ENCODE measurements around the gene IKZF2.
"Not testable (repeated sequence)": the region's sequence is repeated elsewhere in the genome, so short reads cannot be mapped to it uniquely, and the experiment has no call there.

The IKZF2 gene

DNA sequence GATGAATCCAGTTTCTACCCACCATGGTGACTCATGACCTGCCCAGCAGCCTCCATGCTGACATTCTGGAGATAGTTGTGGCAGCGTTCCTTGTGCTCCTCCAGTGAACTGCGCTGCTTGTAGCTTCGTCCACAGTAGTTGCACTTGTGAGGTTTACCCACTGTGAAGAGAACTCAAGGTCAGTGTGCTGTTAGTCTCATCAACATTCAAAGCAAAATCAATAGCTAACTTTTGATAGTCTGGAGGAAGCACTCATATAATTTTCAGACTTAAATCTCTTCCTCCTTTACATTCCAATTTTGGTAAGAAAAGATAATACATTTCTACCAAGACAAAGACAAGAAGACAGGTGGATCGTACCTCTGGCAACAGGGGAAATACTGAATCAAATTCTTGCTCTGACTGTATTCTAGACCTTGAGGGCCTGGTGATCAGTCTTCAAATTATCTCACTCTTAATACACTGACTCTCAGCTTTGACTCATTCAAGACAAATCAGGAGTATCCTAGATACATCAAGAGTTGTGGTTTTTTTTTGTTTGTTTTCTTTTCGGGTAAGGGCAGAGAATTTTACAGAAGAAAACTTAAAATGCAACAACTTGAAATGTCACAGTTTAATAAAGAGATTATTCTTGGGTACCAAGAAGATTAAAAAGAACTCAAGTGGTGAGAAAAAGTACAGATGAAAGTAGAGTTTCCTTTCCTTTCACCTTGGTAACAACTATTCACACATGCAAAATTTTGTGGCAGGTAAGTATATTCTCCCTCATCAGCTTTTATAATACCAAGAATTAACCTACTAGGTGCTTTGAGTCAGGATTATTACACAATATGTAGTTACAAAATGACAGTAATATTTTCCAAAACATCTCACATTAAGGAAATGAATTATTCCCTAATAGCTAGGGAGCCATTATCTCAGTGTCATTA lies 129.2 kb downstream of the IKZF2 start:
- H3K27ac ChIP-seq, result no peak overlapping the region
- TF ChIP-seq, protein P1, sequence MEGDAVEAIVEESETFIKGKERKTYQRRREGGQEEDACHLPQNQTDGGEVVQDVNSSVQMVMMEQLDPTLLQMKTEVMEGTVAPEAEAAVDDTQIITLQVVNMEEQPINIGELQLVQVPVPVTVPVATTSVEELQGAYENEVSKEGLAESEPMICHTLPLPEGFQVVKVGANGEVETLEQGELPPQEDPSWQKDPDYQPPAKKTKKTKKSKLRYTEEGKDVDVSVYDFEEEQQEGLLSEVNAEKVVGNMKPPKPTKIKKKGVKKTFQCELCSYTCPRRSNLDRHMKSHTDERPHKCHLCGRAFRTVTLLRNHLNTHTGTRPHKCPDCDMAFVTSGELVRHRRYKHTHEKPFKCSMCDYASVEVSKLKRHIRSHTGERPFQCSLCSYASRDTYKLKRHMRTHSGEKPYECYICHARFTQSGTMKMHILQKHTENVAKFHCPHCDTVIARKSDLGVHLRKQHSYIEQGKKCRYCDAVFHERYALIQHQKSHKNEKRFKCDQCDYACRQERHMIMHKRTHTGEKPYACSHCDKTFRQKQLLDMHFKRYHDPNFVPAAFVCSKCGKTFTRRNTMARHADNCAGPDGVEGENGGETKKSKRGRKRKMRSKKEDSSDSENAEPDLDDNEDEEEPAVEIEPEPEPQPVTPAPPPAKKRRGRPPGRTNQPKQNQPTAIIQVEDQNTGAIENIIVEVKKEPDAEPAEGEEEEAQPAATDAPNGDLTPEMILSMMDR (IDR thresholded peaks at IDR 0.05), result no peak
- TF ChIP-seq ZFX (IDR thresholded peaks at IDR 0.05; ENCODE audit: borderline replicate concordance), result no peak

DNA sequence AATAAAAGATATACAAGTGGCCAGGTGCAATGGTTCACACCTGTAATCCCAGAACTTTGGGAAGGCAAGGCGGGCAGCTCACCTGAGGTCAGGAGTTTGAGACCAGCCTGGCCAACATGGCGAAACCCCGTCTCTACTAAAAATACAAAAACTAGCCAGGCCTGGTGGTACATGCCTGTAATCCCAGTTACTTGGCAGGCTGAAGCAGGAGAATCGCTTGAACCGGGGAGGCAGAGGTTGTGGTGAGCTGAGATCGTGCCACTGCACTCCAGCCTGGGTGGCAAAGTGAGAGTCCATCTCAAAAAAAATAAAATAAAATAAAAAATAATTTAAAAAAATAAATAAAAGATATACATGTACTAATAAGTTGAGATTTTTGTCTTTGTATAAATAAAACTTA lies 130.5 kb downstream of the IKZF2 start:
- H3K27ac ChIP-seq, result not testable (repeated sequence)

DNA sequence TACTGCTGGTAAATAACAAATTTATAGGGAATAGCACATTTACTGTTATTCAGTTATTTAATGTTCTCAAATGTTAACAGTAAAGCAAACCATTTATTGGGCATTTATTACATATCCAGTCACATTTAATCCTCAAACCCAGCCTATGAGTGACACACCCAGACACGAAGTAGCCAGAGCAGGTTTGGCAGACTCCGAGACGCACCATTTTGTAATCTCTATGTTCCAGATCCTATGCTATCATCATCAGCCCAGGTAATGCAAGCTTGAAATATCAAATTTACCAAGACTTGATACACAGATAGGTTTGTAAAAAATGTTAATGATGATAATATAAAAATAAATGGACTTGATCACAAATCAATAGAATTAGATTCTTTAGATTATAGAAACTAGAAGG lies 131.1 kb downstream of the IKZF2 start:
- no peak overlapping the region for H3K27ac ChIP-seq
- TF ChIP-seq, protein P1 (IDR thresholded peaks at IDR 0.05), result no peak
- TF ChIP-seq ZFX (IDR thresholded peaks at IDR 0.05; ENCODE audit: borderline replicate concordance), result no peak

DNA sequence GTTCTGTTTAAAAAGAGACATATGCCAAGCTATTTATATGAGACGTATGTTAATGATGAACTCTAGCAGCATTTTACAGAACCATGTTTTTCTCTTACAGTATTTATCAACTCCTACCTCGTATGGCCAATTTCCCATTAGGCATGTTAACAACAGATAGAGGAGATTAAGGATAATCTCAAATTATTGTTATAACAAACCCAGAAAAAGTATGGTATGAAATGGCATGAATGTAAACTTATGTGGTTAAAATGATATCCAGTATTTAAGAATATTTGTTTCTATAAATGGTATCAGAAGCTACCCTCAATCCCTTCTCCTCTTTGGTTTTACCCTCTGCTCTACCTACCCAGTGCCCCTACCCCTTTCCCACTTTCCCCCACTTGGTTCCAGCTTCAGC lies 132.0 kb downstream of the IKZF2 start:
- H3K27ac ChIP-seq, result no peak overlapping the region
- TF ChIP-seq, protein P1 (IDR thresholded peaks at IDR 0.05), result no peak
- no peak for TF ChIP-seq ZFX (IDR thresholded peaks at IDR 0.05; ENCODE audit: borderline replicate concordance)

DNA sequence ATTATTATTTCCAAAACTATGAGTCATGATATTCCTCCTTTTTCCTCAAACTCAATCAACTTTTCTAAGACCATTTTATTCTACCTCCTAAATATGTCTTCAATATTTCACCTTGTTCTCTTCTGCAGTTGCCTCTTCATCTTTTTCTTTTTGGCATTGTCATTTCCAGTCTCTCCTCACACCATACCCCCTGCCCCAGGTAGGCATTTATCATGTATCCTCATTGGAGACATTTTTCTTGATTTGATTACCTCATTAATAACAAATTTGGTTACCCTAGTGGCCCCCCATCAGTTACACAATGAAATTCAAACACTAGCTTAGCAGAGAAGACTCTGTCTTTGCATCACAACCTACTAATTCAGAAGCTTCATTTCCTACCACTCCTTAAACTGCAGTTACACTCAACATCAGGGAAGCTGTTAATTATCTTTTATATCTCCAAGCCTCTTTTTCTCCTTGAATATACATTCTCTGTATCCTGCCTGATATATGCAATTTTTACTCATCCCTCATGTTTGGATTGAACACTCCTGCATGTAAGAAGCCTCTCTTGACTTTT lies 133.0 kb downstream of the IKZF2 start:
- TF ChIP-seq, protein P1 (IDR thresholded peaks at IDR 0.05), result no peak
- no peak for TF ChIP-seq ZFX (IDR thresholded peaks at IDR 0.05; ENCODE audit: borderline replicate concordance)
- H3K27ac ChIP-seq, result no peak overlapping the region

DNA sequence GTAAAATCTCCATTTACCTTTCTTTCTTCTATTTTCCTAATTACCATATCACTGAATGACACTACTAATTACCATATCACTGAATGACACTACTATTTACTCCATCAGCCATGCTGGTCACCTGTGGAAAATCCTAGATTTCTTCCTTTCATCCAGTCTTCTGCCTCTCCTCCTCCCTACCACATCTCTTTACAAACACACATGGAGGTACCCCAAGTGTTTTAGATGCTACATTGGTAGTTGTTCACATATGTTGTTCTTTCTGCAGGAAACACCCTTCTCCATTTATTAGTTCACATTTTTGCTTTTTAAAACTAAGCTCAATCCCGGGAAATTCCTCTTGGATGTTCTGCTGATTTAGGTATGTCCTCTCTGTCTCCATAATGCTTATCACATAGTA lies 134.0 kb downstream of the IKZF2 start:
- H3K27ac ChIP-seq, result no peak overlapping the region
- TF ChIP-seq, protein P1 (IDR thresholded peaks at IDR 0.05), result no peak
- TF ChIP-seq ZFX (IDR thresholded peaks at IDR 0.05; ENCODE audit: borderline replicate concordance), result no peak

DNA sequence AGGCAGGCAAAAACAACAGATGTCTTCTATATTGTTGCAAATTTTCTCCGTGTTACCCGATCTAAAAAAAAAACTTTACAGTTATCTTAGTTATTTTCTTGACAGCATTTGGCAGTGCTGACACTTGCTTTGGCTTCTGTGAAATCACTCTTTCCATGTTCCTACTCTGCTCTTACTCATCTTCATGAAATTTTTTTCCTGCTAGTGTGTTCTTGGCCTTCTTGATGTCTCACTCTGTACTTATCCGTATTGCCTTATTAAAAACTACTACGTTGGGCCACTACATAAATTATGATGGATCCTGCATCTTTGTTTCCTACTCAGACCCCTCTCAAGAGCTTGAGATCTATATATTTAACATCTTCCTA lies 134.4 kb downstream of the IKZF2 start:
- TF ChIP-seq ZFX (IDR thresholded peaks at IDR 0.05; ENCODE audit: borderline replicate concordance), result no peak
- TF ChIP-seq, protein P1 (IDR thresholded peaks at IDR 0.05), result no peak
- H3K27ac ChIP-seq, result no peak overlapping the region
